NT2/D1 (cell line): ENCODE data around the gene FBXO38.

Experiments
- SUZ12 ChIP-seq: IDR thresholded peaks from 2 replicates; pipeline ENCODE4 v1.6.1; 2011; ENCODE audit not compliant: insufficient read length, insufficient read depth; ENCODE audit errors: extremely low read depth
- YY1 ChIP-seq: IDR thresholded peaks from 2 replicates; pipeline ENCODE4 v1.6.1; 2011; ENCODE audit not compliant: insufficient read length, insufficient read depth

- TF ChIP-seq YY1 (no peak), SUZ12 (no peak)
Measured at GRCh38 chr5:148437249-148437648, 53.5 kb downstream of the FBXO38 start.
